Fibroblast of skin of abdomen (primary cell): ENCODE measurements around the gene LRCH1.

Experiments
- DNase-seq: peaks from one replicate; pipeline ENCODE4 v3.0.0-alpha.2; 2013

Gene LRCH1

DNA sequence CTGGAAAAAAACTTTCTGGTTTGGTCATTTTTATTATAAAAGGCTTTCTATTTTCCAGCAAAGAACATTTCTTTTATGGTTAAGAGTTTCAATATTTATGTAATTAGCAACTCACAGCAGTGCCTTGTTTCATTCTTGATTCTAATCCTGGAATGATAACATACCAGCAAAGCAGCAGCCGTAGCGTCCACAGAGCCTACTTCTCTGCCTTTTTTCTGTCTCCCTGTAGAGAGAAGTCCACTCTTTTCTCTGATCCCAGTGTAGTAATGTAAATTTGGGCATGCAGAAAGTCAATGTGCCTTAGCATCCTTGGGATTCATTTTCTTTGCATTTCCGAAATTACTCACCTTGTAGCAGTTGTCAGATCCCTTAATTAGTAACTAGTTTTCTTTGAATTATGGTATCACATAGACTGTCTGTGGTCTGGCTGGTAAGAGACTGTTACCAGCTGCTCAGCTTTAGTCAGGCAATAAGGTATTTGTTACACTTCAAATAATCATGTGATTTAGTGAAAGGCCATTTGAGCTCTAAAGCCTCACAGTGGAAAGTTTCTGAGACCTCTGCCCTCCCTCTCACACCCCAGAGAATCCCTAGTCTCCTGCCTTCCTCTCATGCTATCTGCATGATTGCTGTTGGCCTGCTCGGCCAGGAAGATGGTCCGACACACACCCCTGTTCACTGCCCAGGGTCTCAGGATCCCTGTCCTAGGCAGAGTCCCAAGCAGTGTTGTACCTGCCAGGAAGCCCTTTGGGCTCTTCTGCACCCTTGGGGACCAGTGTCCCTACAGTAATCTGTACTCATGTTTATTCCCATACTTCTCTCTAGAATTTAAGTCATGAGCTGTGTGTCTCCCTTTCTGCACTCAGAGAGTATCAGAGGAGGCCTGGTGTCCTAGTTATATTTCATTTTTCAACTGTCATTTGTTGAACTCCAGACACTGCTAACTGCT, 86.3 kb downstream of the LRCH1 start:
- peak; percentile 46 for DNase-seq

DNA sequence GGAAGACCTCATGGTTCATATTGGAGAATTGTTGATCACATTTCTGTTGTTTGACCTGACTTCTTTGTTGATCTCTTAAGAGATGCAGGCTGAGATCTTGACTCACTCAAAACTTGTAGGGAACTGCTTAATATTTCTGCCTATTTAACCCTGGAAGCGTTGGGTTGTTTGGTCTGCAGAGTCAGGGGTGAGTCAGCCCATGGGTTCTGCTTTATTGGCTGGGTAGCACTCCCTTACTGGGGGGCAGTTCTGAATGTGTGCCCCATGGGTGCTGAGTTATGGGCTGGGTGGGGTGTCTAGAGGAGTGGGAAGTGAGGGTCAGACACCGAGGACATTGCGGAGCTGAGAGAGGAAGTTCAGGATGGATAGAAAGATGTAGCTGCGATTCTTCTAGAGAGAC, 87.9 kb downstream of the LRCH1 start:
- no peak for DNase-seq

DNA sequence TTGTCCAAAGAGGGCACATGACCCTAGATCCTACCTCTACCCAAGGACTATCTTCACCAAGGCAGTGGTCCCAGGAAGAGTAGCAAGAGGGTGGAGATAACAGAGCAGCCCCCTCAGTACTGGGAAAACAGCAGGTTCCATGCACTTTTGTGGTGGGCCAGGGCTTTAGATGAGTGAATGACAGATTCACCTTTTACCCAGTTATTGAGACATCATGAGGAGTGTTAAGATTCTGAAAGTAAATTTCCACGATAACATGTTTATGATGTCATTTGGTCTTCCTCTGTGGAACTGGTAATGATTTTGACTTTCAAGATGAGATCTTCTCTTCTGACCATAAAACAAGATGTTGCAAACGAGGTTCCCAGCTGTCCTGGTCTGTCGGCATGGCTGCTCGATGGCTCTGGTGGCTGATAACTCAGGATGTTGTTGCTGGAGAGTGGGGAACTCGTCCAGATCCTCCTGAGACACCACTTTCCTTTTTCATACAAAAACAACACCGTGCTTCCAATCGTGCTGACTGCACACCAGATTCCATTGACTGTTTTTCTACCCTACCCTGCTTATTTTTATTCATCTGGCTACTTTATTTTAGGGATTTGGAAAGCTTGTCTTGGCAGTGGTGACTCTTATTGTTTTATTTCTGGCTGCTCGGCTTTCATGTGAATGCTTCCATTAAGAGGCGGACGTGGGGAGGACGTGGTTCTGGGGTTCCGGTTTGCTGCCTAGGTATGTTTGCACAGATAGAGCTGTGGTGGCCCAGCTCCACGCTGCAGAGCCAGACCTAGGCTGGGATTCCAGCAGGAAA, 88.5 kb downstream of the LRCH1 start:
- no peak for DNase-seq

DNA sequence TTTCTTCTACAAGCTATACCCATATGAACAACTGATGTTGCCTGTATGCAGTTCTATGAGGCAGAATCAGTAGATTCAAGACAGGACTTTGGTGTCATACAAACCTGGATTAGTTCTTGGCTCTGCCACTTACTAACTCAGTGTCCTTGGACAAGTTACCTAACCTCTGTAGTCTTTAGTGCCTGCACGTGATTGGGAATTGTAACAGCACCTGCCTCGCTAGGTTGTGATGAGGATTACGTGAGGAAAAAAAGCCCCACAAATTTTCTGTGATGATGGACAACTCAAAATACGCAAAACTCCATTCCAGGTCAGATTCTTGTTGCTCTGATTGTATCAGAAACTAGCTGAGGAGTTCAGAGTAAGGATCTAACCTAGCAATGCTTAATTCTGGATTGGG, 89.3 kb downstream of the LRCH1 start:
- no peak for DNase-seq

DNA sequence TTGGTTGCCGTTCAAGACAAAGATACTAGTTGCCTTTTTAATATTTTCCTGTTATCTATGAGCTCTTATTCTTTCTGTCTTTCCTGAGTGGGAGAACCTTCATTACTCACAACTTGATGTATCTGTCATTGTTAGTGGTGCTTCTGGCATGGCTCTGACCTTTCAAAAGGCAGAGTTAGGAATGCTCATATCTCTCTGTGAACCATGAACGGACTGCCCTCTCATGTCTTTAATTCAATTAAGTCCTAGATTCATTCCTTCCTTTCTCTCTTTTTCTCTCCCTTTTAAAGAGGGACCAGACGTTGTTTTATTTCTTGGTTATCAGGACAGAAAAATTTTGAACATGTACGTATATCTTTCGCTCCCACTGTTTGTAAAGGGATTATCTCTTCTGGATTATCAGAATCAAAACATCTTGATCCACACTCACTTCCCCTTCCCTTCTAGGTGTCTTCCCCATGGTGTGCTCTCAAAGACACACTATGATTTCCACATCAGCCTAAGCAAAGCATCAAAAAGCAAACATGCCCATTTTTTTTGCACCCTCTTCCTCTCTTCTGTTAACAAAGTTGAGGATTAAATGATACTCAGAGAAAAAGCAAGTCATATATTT, 90.3 kb downstream of the LRCH1 start:
- DNase-seq, result no peak

DNA sequence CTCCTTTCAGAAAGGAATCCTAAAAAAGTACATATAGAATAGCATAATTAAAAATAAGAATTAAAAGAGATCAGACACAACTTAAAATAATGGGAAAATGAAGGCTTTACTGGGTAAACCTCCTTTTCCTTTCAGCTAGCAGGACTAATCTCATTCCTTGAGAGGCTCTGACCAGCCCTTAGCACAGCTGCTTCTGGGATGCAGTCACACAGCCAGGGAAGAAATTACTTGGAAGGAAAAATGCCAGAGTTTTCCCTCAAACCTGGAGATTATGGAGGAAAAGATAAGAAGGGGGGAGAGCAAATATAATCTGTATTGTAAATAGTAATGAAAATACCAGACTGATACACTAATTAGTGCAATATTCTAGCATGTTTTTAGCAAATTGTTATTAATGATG, 91.8 kb downstream of the LRCH1 start:
- no peak for DNase-seq

DNA sequence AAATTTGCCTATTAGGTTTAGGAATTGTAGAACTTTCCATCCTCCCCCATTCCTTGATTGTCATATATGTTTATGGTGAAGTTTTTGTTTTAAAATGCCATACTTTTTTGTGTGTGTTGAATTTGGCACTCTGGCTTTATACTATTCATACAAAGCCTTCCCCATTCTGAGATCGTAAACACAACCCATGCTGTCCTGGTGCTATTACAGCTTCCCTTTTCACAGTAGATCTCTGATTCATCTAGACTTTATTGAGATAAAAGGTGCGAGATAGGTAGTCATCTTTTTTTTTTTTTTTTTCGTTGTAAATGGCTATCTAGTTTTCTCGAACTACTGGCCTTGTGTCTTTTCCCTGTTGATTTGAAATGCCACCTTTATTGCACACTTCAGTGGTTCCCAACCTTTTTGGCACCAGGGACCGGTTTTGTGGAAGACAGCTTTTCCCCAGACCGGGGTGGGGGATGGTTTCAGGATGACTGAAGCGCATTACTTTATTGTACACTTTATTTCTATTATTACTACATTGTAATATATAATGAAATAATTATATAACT, 94.6 kb downstream of the LRCH1 start:
- DNase-seq, result no peak

DNA sequence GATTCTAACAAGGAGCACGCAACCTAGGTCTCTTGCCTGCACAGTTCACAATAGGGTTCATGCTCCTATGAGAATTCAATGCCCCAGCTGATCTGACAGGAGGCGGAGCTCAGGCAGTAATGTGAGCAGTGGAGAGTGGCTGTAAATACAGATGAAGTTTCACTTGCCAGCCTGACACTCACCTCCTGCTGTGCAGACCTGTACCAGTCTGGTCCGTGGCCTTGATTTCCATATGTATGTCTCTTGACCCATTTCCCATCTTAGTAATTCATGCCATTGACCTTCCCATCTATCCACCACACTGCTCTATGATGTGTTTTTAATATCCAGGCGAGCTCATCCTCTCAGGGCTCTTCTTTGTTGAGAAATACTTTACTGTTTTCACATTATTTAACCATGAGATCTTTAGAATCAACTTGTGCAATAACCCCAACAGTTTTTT, 95.2 kb downstream of the LRCH1 start:
- DNase-seq, result no peak

DNA sequence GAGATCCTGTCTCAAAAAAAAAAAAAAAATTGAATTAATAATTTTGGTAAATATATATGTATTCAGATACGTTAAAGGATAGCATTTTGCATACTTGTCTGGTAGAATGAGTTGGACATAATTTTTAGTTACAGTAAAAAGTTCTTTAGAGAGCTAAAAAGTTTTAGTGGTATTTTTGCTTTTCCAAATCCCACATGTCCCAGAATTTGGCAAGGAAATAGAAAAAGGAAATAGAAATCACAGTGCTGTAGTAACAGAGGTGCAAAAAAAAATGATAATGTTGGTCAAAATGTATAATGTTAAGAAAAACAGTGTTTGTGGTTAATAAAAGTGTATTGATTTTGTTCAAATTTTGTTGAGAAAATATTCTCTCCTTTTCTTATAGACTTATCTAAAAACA, 96.8 kb downstream of the LRCH1 start:
- no peak for DNase-seq

DNA sequence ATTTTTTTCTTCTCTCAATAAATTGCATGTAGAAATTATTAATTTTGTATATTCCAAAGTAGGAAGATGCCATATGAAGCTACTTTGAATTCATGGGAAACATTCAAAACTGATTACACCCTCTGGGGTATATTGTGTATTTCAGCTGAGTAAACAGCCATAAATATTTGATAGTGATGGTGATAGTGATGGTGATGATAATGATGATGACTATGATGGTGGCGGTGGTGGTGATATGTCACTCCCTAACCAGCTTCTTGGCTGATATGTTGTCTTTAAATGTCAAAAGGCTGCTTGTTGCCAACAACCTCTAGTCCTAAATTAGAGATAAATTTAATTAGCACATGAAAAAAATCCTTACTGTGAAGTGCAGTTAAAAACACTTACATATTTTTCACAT, 102.0 kb downstream of the LRCH1 start:
- DNase-seq, result no peak

DNA sequence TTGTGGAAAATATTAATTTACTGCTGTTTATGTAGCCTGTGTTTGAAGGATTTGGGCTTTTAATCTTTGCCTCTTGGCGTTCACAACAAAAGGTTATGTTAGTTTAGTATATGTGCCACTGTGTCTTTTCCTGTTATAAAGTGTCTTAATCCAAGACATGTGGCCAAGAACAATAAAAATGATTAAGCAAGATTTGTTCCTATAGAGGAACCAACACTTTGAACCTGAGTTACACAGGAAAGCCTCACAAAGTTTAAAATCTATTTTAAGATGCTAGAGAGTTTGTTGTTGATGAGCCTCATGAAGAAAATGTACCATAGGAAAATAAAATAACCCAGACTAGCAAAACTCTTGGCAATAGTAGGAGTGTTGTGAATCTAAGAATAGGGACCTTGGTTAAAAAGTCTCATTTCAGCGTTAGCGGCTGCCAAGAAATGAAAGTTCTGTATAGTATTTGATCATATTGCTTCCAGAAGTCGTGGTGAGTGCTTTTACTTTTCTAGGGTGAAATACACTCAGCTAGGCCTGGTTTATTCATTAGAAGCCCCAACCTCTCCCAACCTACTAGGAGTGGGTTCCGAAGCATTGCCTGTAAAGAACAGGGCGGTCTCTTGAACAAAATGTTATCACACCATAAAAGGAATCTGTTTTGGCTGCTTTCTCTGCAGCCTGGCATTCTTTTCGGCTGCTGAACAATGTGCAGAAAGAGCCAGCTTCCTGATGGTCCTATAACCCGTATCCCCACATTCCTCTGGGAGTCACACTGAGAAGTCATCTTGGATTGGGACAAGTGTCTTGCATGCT, 102.6 kb downstream of the LRCH1 start:
- DNase-seq, result peak; percentile 54

DNA sequence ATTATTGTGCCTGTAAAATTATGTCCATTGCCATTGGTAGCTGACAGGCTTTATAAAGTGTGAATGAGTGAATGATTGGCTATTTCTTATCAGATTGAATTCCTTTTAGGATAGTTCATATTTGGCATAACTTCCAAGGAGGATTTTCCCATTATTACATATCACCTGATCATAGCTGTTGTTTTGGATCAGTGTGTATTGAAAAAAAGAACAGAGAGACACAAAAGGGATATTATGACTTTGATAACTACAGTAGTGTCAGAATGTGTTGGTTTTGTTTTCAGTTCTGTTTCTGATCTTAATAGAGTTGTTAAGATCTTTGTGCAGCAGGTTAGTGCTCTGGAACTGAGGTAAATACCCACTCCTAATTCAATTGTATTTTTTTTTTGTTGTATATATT, 103.8 kb downstream of the LRCH1 start:
- no peak for DNase-seq

DNA sequence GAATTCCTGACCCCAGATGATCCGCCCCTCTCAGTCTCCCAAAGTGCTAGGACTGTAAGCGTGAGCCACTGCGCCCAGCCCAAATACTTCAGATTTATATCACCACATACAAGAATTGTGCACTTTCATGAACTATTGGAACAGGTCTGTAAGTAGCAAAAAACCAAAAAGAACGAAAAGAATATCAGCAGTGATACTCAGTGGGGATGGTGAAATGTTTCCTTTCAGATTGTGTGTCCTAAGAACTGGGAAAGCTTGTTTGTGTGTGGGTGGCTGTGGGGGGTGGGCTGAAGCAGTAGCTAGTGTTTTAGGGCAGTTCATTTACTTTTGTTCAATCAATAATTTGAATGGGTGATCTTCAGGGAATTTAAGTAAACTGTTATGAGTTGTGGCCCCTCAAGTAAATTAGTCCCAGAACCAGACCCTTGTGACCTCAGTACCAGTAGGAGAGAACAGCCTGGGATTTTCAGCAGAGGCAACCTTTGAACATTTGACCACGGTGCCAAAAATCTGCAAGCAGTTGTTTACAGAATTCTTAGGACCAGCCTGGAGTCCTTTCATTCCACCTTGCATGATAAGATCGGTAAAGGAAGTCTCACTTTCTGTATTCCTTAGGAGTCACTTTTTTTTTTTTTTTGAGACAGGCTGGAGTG, 106.6 kb downstream of the LRCH1 start:
- DNase-seq, result no peak

DNA sequence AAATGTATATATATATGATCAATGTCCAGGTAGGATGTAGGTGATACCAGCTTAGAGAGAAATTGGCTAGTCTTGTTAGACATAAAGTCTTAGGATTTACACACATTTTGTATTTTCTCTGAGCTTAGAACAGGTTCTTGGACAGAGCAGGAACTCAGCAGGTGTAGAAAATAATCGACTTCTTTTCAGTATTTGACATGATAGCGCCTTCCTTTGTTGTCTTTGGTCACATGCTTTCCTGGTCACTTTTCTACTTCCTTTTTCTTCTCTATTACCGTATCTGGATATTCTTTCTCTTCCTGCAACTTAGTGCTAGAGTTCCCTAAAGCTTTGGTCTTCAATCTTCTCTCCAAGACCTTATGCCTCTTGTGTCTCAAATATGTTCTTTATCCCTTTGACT, 107.4 kb downstream of the LRCH1 start:
- no peak for DNase-seq

DNA sequence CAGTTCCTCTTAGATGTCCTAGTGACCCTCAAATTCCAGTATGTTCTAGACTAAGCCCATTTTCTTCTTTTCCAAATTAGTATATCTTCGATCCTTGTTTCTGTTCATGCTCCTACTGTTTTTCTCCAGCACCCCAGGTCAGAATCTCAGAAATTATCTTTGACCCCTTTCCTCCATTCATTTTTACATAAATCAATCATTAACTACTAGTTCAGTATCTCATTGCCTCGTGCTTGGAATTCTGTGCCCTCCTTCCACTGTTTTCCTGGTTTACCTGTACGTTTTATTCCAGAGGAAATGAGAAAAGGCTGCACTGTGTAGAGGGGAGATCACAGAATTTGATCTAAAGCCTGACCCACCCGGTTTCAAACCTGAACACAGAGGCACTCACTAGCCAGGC, 107.9 kb downstream of the LRCH1 start:
- no peak for DNase-seq

DNA sequence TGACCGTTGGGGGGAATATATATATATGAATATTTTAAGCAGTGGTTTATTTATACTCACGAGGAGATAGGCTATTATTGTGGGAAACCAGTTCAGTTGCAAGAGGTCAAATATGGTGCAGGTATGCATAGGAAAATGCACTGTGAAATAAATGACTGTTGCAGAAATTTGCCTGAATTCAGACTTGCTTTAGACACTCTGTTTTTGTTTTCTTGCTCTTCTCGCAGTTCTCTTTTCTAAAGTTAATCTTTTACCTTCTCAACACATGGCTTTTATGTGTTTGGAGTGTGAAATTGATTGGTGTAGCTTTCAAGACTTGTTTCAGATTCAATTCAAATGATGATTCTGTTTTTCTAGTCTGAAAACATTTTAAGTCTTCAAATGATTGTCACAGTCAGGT, 109.7 kb downstream of the LRCH1 start:
- no peak for DNase-seq

DNA sequence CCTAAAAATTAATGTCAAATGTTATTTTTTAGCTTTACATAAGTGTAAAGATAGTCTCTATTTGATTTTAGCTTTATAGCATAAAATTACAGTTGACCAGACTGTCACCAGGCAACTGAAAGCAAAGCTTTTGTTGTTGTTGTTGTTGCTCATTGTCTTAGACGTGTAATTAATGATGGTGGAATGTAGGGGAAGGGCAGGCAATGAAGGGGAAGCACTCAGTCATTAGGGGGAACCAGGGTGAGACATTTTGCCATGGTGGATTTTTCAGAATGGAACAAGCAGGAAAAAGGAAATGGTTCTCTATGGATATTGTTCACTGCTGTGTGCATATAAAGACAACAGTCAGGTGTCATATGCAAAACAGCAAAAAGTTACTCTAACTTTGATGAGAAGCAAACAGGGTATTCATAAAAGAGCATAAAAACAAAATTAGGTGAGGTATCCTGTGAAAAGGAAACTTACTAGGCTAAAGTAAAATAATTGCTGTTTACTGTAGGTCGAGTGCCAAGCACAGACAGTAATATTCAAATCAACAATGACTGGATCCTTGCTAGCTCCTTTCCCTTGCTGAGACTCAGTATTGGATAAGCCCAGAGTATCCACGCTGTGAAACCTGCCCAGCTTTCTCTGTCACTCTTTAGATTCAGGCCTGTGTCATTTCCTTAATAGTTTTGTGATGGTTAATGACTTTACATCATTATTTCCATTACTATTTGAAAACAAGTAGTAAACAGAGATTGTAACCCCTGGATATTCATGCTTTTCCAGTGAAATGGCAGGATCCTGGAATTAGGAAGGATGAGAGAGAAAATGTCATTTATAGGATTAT, 110.5 kb downstream of the LRCH1 start:
- DNase-seq, result no peak

DNA sequence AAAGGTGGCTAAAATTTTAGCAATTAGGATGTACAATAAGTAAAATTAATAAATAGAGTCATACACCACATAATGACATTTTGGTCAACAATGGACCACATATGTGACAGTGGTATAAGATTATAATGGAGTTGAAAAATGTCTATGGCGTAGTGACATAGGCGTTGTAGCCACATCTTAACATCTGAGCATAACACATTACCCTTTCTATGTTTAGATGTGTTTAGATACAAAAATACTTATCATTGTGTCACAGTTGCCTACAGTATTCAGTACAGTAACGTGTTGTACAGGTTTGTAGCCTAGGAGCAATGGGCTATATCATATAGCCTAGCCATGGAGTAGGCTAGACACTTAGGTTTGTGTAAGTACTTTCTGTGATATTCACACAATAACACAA, 111.2 kb downstream of the LRCH1 start:
- no peak for DNase-seq

DNA sequence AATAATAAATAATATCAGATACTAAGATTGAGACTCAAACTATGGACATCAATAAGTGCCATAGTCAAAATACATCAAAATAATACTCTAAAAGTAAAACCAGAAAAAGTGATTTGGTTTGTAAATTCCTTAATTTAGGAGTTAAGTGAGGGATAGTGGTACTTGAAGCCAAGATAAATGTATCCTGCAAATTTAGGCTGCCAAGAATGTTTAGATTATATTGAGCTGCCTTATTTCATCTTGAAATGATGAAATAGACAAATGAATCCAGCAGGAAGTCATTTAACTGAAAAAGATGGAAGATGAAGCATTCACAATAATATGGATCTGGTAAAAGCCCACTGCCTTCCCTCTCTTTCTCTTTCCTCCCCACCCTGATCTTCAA, 112.3 kb downstream of the LRCH1 start:
- DNase-seq, result no peak

DNA sequence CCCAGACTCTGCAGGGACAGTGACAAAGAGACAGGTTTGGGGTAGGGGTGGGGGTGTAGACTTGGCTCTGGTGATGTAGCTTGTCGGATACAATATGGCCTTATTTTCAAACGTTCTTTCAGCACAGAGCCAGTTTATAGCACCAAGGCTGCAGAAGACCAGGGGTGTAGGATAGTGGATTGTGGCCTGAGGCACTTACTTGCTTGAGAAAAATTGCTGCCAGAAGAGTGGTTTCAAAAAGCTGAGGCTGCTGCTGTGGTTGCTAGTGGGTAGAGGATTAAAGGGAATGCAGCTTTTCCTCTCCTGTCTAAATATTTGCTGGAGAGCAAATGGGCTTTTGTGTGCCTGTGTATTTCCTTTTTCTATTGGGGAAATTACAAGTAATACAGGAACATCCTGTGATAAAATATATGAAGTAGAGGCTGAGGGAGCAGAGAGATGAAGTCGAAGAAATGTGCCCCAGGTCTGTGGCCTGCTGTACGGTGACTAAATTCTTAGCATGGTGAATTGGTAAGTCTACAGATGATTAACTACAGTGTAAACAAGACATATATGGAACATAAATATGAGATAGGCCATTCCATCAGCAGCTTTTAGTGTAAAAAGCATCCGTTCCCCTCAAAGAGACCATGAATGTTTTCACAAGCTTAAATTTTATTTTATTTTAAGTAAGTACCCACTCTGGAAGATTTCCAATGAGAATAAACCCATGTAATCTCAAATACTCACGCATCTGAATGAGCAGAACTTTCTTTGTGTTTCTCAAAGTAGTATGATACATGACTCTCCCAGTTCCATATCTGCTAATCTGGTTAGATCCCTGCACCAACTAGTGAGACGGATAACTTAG, 112.9 kb downstream of the LRCH1 start:
- no peak for DNase-seq
